Posterior cingulate gyrus (tissue), 11 donors: Measurements from ENCODE around the gene RANBP2.

Experiments
- DNase-seq, 10 donors: peaks; one replicate each; pipeline versions ENCODE4 v3.0.0 to v3.0.0-alpha.2; 2020 to 2021; ENCODE audit warnings: mixed read lengths in 3 of 10
- intact Hi-C: fragments of 100-400 bp; cut with DNase I; formaldehyde crosslinking; loops from one replicate; pipeline ENCODE4 v1.15.1; 2023

RANBP2 gene

GRCh38 chr2:108833219-108833618, 113.9 kb downstream of the RANBP2 start:
- intact Hi-C loops, result no loop called here
- DNase-seq, result no peak

GRCh38 chr2:108834620-108835019, 115.3 kb downstream of the RANBP2 start:
- intact Hi-C loops, result no loop called here

DNA sequence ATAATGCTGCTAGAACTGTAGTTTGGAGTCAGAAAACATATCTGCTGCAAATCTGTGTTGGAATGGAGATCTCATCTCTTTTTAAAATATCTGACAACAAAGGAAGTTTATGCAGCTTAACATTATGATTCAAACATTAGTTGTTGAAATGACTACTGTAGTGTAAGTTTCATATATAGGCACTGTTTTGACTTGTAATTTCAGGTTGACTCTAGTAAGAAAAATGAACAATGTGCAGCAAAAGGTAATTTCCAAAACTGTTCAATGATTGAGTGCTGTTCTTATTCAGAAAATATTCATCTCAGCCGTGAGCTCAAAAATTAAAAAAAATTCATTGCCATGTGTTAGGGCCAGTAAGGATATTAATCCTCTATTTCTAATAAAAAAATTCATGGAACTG, 115.8 kb downstream of the RANBP2 start:
- no peak for DNase-seq
- intact Hi-C loops, result no loop called here

More at GRCh38 chr2:108834620-108835019, 115.3 kb downstream of the RANBP2 start:
- DNase-seq, result no peak
